ENCODE data around the gene DTNBP1.

Gene DTNBP1

DNA sequence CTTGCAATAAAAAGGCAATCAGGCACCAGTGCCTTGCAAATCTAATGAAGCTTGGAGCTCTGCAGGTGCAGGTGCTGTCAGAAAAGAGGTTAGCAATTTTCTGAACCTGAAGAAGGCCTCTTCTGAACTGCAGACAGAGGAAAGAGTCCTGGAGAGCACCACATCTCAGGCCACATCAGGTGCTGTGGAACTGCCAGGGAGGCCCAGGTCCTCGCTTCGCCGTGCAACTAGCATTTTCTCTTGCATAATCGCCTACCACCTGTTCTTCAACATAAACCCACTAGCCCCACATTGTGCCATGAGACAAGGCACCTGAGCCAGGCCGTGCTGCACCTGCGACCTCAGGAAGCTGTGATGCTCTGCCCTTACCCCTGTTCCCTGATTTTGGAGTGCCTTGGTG, 187.6 kb downstream of the DTNBP1 start:
- DNase-seq: no peak

DNA sequence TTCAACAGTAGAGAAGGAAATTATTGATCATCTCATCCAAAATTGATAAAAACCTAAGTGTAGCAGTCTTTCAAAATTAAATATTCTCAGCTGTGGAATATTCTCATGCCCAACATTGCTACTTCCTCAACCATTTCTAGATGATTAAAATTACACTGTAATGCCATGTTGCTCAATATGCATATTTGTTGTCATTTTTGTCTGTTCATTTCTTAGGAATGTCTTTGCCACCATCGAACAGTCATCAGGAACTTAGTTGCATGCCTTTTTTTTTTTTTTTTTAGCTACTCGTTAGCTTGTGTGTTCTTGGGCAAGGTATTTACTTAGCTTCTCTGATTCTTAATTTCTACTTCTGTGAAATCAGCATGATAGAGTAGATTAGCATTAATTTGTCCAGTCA, 188.6 kb downstream of the DTNBP1 start:
- no peak for DNase-seq

DNA sequence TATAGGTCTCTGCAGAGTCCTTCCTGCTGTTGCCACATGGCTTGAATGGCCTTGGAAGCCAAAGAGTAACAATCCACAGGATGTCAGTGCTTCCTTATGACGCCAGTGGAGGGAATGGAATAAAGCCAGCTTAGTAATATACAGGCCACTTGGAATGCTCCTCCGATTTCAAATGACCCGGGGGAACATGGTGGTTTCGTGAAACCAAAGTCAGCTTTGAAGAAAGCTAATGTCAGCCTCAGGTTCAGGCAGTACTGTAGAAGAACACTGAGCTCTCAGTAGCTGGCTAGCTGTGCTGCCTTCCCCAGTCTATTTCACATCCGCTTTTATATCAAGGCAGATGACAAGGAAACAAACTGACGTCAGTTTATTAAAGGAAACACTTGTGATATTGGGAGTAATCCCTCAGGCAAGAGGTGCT, 189.1 kb downstream of the DTNBP1 start:
- DNase-seq: no peak

DNA sequence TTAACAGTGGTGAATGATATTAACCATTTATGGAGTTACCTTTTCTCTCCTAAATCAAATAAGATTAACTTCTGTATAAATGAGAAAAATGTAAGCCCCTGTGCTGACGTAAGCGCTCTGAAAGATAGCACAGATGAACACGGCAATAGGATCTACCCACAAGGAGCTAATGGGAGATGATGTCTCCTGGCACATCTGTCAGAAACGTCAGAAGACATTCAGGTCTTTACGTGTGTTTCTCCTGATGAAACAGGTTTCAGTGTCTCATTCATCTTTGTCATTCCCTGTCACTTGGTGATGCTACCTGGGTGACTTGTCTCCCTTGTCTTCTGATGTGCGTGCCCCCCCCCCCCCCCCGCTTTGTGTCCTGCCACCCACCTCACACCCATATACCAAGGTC, 189.7 kb downstream of the DTNBP1 start:
- DNase-seq: no peak

All from NCI-H1105 treated with DMSO at 0.1 percent for 48 hours (cell line).